Fibroblast of mammary gland (primary cell): ENCODE results near the gene HLA-DMB.
"Not testable (repeated sequence)": the region's sequence is repeated elsewhere in the genome, so short reads cannot be mapped to it uniquely, and the experiment has no call there.

Source experiments
- DNase-seq: peaks from one replicate; pipeline ENCODE4 v3.0.0-alpha.2; 2010; ENCODE audit warnings: low read depth
- H3K4me3 ChIP-seq: 2 replicates; pipeline ENCODE4 v1.5.1; 2011; ENCODE audit warnings: low read depth, mild to moderate bottlenecking, low read length, moderate library complexity; ENCODE audit not compliant: control insufficient read depth
- TF ChIP-seq, protein P1 (sequence below): conservative IDR thresholded peaks from 2 replicates; pipeline ENCODE4 v1.5.1; 2011; ENCODE audit warnings: low read depth, low read length, inconsistent platforms; ENCODE audit not compliant: control insufficient read depth, insufficient read depth

Gene HLA-DMB

GRCh38 chr6:32949113-32949512, 8.3 kb upstream of the HLA-DMB start:
- no peak for DNase-seq
- TF ChIP-seq, protein P1, sequence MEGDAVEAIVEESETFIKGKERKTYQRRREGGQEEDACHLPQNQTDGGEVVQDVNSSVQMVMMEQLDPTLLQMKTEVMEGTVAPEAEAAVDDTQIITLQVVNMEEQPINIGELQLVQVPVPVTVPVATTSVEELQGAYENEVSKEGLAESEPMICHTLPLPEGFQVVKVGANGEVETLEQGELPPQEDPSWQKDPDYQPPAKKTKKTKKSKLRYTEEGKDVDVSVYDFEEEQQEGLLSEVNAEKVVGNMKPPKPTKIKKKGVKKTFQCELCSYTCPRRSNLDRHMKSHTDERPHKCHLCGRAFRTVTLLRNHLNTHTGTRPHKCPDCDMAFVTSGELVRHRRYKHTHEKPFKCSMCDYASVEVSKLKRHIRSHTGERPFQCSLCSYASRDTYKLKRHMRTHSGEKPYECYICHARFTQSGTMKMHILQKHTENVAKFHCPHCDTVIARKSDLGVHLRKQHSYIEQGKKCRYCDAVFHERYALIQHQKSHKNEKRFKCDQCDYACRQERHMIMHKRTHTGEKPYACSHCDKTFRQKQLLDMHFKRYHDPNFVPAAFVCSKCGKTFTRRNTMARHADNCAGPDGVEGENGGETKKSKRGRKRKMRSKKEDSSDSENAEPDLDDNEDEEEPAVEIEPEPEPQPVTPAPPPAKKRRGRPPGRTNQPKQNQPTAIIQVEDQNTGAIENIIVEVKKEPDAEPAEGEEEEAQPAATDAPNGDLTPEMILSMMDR, result no peak
- H3K4me3 ChIP-seq, result no peak overlapping the region

DNA sequence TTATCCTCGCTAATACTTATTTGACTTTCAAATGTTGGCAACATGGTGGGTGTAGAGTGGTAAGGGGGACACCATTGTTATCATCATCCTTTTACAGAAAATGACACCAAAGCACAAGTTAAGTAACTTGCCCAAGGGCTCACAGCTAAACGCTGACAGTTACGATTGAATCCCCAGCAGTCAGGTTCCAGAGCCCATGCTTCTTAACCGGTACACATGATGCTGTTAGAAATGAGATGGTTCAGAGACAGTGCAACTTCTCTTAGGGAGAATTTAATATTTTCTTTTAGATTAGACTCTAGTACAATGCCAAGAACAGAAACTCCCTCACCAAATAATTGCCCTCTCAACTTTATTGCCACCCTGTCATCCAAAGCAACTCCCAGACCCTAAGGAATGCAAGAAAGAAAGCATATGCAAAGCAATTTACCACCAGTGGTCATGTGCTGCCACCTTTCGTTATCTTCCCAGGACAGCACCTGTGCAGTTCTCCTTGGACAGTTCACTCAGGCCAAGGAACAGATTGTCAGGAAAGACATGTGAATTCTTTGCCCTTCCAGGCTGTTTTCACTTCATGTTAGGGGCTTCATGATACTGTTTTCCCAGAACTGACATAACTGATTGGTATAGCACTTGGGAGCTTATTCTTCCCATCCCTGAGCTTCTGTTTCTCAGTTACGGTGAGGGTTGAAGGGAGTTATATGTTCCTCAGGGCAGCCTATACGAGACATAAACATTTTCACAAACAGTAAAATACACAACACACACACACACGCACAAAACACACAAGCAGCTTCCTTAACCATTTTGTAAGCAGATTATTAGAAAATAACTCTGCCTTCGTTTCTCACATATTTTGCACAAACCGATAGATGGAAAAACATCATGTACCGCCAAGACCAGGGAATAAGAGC, 7.0 kb upstream of the HLA-DMB start:
- peak; percentile 40 for DNase-seq
- TF ChIP-seq, protein P1, result peak; percentile 43
- H3K4me3 ChIP-seq, result no peak overlapping the region

GRCh38 chr6:32946893-32947292, 6.1 kb upstream of the HLA-DMB start:
- TF ChIP-seq, protein P1, result no peak
- no peak for DNase-seq
- H3K4me3 ChIP-seq, result no peak overlapping the region

DNA sequence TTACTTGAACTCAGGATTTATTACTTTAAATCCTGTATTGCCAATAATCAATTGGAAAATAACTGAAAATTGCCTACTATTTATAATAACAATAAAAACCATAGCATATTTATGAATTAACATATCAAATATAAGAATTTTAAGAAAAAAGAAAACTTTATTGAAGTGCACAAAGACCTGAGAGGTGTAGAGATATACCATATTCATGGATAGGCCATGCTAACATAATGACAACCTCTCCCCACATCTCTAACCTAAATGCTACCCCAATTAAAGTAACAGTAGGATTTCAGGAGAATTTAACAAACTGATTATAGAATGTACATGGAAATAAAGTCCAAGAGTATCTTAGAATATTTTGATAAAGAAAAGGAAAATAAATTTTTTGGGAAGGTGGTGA, 5.1 kb upstream of the HLA-DMB start:
- no peak for DNase-seq
- no peak overlapping the region for H3K4me3 ChIP-seq
- TF ChIP-seq, protein P1, result no peak

DNA sequence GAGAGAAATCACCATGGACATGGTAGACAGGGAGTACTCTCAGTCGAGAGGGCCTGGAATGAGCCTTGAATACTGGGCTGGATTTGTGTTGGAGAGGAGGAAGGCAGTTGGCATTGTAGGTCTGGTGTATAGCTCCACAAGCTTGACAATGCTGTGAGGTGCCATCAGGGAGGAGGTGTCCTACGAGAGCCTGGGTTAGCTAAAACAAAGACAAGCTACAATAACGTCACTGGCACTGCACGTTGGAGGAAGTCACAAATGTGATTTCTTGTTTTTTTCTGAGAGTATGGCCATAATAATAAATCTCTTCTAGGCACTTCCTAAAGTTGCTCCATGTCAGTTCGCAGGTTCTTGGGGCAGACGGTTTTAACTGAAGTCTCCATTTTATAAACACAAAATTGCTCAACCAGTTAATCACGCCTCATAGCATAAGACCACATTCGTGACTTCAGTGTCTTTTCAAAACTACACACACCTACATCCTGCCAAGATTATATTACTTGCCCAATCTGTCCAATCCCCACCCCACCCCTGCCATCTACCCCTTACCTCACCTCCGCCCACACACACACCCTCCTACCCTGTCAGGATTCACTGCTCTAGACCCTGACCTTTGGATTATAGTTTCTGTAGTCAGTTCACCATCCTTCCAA, 4.4 kb upstream of the HLA-DMB start:
- peak; percentile 6 for DNase-seq
- TF ChIP-seq, protein P1, result no peak
- no peak overlapping the region for H3K4me3 ChIP-seq

GRCh38 chr6:32943864-32944649, 3.2 kb upstream of the HLA-DMB start:
- H3K4me3 ChIP-seq, result no peak overlapping the region
- TF ChIP-seq, protein P1, result no peak
- DNase-seq, result no peak

DNA sequence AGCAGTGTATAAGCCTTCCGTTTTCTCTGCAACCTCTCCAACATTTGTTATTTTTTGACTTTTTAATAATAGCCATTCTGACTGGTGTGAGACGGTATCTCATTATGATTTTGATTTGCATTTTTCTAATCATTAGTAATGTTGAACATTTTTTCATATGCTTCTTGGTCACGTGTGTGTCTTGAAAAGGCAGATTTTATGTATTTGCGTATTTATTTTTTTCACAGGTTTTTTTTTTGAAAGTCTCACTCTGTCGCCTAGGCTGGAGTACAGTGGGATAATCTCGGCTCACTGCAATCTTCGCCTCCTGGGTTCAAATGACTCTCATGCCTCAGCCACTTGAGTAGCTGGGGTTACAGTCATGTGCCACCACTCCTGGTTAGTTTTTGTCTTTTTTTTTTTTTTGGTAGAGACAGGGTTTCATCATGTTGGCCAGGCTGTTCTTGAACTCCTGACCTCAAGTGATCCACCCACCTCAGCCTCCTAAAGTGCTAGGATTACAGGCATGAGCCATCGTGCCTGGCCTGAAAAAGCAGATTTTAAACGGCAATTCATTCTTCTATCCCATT, 1.8 kb upstream of the HLA-DMB start:
- DNase-seq, H3K4me3 ChIP-seq: not testable (repeated sequence)
